HEK293 (cell line): Measurements from ENCODE around the gene SMARCB1.
"Not testable (repeated sequence)": the region's sequence is repeated elsewhere in the genome, so short reads cannot be mapped to it uniquely, and the experiment has no call there.

Source experiments
- CTCF ChIA-PET: fragments of 350-600 bp; formaldehyde crosslinking; extraction: SDS; loops from one replicate; lab custom pipeline; 2021; ENCODE audit warnings: antibody characterized with exemption; lab: Yijun Ruan, JAX
- POLR2A ChIA-PET: fragments of 300-600 bp; formaldehyde crosslinking; extraction: SDS; loops from one replicate; lab custom pipeline; 2020; ENCODE audit warnings: antibody characterized with exemption, inconsistent platforms; lab: Yijun Ruan, JAX
- H3K27ac ChIP-seq: fragments of 200-500 bp; sonication (Bioruptor generic); 2 replicates; pipeline ENCODE4 v1.5.1; 2014; ENCODE audit warnings: low read depth, low read length, control low read depth, inconsistent platforms; ENCODE audit errors: extremely low read depth
- H3K36me3 ChIP-seq, 2 experiments: fragments of 200-500 bp in 1 of 2; sonication (Bioruptor generic) in 1 of 2; 1 replicate in 1 of 2; 2 replicates in 1 of 2; pipeline ENCODE4 v1.5.1; 2014 to 2017; ENCODE audit warnings: inconsistent platforms in 2 of 2, low read length in 2 of 2; ENCODE audit not compliant: control insufficient read depth in 2 of 2, insufficient read depth in 1 of 2
- H3K4me1 ChIP-seq: fragments of 200-500 bp; sonication (Bioruptor generic); 2 replicates; pipeline ENCODE4 v1.5.1; 2014; ENCODE audit warnings: mild to moderate bottlenecking, low read length, inconsistent platforms; ENCODE audit not compliant: control insufficient read depth, insufficient read depth
- H3K4me3 ChIP-seq: 2 replicates; pipeline ENCODE4 v1.5.1; 2011; ENCODE audit warnings: low read depth, mild to moderate bottlenecking, control low read depth, low read length, moderate library complexity
- H3K9me3 ChIP-seq: fragments of 200-500 bp; sonication (Bioruptor generic); 2 replicates; pipeline ENCODE4 v1.5.1; 2014; ENCODE audit warnings: low read depth, low read length, inconsistent platforms; ENCODE audit not compliant: control insufficient read depth, insufficient read depth
- GFI1B ChIP-seq: fragments of 450-650 bp; formaldehyde crosslinking; IDR thresholded peaks from 2 replicates; pipeline ENCODE4 v1.5.1; 2016; ENCODE audit warnings: missing biosample characterization, missing genetic modification characterization
- INSM2 ChIP-seq: fragments of 450-650 bp; formaldehyde crosslinking; IDR thresholded peaks from 2 replicates; pipeline ENCODE4 v1.5.1; 2016; ENCODE audit warnings: missing biosample characterization, missing genetic modification characterization
- PRDM10 ChIP-seq: fragments of 450-650 bp; formaldehyde crosslinking; IDR thresholded peaks from 2 replicates; pipeline ENCODE4 v1.5.1; 2016; ENCODE audit warnings: missing biosample characterization, missing genetic modification characterization
- SCRT1 ChIP-seq: fragments of 450-650 bp; formaldehyde crosslinking; IDR thresholded peaks from 2 replicates; pipeline ENCODE4 v1.5.1; 2016; ENCODE audit warnings: missing biosample characterization, missing genetic modification characterization, borderline replicate concordance
- ZBTB17 ChIP-seq: fragments of 450-650 bp; formaldehyde crosslinking; IDR thresholded peaks from 2 replicates; pipeline ENCODE4 v1.5.1; 2016; ENCODE audit warnings: missing biosample characterization, missing genetic modification characterization
- ZBTB48 ChIP-seq: fragments of 450-650 bp; formaldehyde crosslinking; IDR thresholded peaks from 2 replicates; pipeline ENCODE4 v1.5.1; 2016; ENCODE audit warnings: missing biosample characterization, missing genetic modification characterization
- ZNF239 ChIP-seq: fragments of 450-650 bp; formaldehyde crosslinking; IDR thresholded peaks from 2 replicates; pipeline ENCODE4 v1.5.1; 2016; ENCODE audit warnings: missing biosample characterization, missing genetic modification characterization
- ZNF311 ChIP-seq: fragments of 450-650 bp; formaldehyde crosslinking; IDR thresholded peaks from 2 replicates; pipeline ENCODE4 v1.5.1; 2017; ENCODE audit warnings: missing biosample characterization, missing genetic modification characterization, borderline replicate concordance
- ZNF394 ChIP-seq: fragments of 450-650 bp; formaldehyde crosslinking; IDR thresholded peaks from 2 replicates; pipeline ENCODE4 v1.5.1; 2016; ENCODE audit warnings: missing biosample characterization, missing genetic modification characterization, mild to moderate bottlenecking, moderate library complexity, borderline replicate concordance
- ZNF585B ChIP-seq: fragments of 450-650 bp; formaldehyde crosslinking; IDR thresholded peaks from 2 replicates; pipeline ENCODE4 v1.5.1; 2016; ENCODE audit warnings: missing biosample characterization, missing genetic modification characterization
- ZNF645 ChIP-seq: fragments of 450-650 bp; formaldehyde crosslinking; IDR thresholded peaks from 2 replicates; pipeline ENCODE4; 2016; ENCODE audit warnings: missing biosample characterization, missing genetic modification characterization
- ZNF747 ChIP-seq: fragments of 450-650 bp; formaldehyde crosslinking; IDR thresholded peaks from 2 replicates; pipeline ENCODE4 v1.5.1; 2016; ENCODE audit warnings: missing biosample characterization, missing genetic modification characterization

Gene SMARCB1

DNA sequence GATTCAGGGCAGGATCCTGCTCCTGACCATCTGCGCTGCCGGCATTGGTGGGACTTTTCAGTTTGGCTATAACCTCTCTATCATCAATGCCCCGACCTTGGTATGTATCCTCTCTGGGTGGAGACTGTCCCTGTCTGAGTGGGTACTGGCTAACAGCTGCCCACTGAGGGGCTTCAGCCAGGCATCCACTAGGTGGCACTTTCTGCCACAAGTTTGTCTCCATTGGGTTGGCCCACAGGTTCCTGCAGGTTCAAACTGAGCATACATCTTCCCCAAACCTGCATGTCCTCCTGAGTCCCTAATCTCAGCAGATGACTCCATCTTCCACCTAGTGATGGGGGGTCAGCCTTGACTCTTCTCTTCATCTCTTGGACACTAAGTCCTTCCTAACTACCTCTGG lies 75.3 kb downstream of the SMARCB1 start (continued):
- TF ChIP-seq ZNF585B (tag by site-specific recombination) (no peak), SCRT1 (tag by site-specific recombination) (peak; percentile 70), ZBTB48 (tag by site-specific recombination) (0 out of 2 replicates have a peak, but pooled peaks have one; percentile 22), ZNF645 (no peak), ZNF394 (tag by site-specific recombination) (no peak), INSM2 (tag by site-specific recombination) (no peak)

- H3K36me3 ChIP-seq = peaks cover 8 to 19% of the 10 kb centered on the region in 2 experiments; a peak in 2 of 3 replicates
- not testable (repeated sequence) for H3K9me3 ChIP-seq, H3K4me3 ChIP-seq, H3K4me1 ChIP-seq, H3K27ac ChIP-seq
- CTCF ChIA-PET = interaction anchor here (0.6 to 4.0 kb wide), 5 partner anchors 14 to 38 kb away, joined by 3 to 24 read pairs (median 4); partner anchors contain the start of gene MIF
- POLR2A ChIA-PET = interaction anchor here (1.4 kb wide), 1 partner anchor 30 kb away, joined by 4 read pairs; the partner anchor contains the start of gene MIF
- peak; percentile 75 for TF ChIP-seq PRDM10 (tag by site-specific recombination)
Measured at GRCh38 chr22:23864499-23865154, 77.9 kb downstream of the SMARCB1 start.

DNA sequence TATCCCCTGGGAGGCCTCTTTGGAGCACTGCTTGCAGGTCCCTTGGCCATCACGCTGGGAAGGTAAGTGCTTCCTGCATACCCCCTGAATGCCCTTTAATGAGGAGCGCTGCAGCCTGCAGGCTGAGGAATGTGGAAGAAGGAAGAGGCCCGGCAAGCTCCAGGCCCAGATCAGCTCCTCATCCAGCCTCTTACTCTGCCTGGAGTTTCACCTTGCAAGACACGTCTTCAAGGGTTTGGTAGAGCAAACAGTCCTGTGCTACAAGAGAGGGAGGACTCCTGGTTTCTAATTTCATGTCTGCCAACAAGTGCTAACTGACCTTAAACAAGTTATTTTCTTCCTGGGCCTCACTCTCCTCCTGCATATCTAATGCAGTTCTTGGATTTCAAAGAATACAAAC lies 81.8 kb downstream of the SMARCB1 start:
- no peaks in the 10 kb centered on the region for H3K4me1 ChIP-seq
- POLR2A ChIA-PET = interaction anchor here (1.0 kb wide), 1 partner anchor 26 kb away, joined by 4 read pairs; the partner anchor contains the start of gene MIF
- no peak for TF ChIP-seq ZNF747 (tag by site-specific recombination)
- TF ChIP-seq ZNF311 (tag by site-specific recombination) = no peak
- no peak for TF ChIP-seq ZBTB17 (tag by site-specific recombination)
- no peak for TF ChIP-seq GFI1B
- TF ChIP-seq ZNF239 (tag by site-specific recombination) = no peak
- TF ChIP-seq, all 188 proteins: peak for 0
- CTCF ChIA-PET = interaction anchor here (2.4 to 3.5 kb wide), 3 partner anchors 12 to 26 kb away, joined by 9 to 11 read pairs (median 10); partner anchors contain the start of genes MIF and SLC2A11
- peaks cover 10 to 26% of the 10 kb centered on the region in 2 experiments; a peak in 2 of 3 replicates for H3K36me3 ChIP-seq
- no peak overlapping the region for H3K4me3 ChIP-seq
- H3K27ac ChIP-seq = no peak overlapping the region
- no peaks in the 10 kb centered on the region for H3K9me3 ChIP-seq
